BE2C (cell line): ENCODE measurements around the gene CHCHD6.

ENCODE experiments used
- DNase-seq: peaks from one replicate; pipeline ENCODE4 v3.0.0-alpha.2; 2020
- H3K27me3 ChIP-seq: fragments of 250-450 bp; sonication (Bioruptor Pico); 2 replicates; pipeline ENCODE4 v1.5.1; 2020; ENCODE audit warnings: mild to moderate bottlenecking
- H3K36me3 ChIP-seq: fragments of 250-450 bp; sonication (Bioruptor Pico); 2 replicates; pipeline ENCODE4 v1.5.1; 2020; ENCODE audit warnings: mild to moderate bottlenecking
- H3K4me1 ChIP-seq: fragments of 250-450 bp; sonication (Bioruptor Pico); 2 replicates; pipeline ENCODE4 v1.5.1; 2020
- H3K4me3 ChIP-seq: 2 replicates; pipeline ENCODE4 v1.5.1; 2011; ENCODE audit warnings: low read depth, low read length
- H3K9me3 ChIP-seq: fragments of 250-450 bp; sonication (Bioruptor Pico); 2 replicates; pipeline ENCODE4 v1.5.1; 2020
- TF ChIP-seq, protein P1 (sequence below): IDR thresholded peaks from 2 replicates; pipeline ENCODE4 v1.5.1; 2012; ENCODE audit warnings: mild to moderate bottlenecking, low read depth, low read length

The CHCHD6 gene

DNA sequence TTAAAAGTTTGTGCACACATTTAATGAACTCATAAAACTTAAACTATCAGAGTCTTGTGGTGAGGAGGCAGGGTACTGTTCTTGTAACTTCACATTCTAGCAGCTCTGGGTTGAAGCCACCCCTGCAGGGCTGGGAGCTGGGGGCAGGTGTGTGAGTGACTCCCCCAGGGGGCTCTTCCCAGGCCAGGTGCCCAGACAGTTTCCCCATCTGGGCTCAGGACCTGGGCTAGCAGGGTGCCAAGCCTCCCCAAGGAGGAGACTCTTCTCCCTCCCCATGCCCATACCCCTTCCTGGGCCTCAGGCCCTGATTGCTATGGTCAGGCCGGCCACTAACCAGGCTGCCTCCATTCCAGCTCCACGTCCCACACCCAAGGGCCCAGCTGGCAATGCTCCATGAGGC is 22.0 kb upstream of the CHCHD6 start:
- Histone ChIP-seq H3K27me3 (no peaks in the 10 kb centered on the region), H3K36me3 (no peaks in the 10 kb centered on the region), H3K4me3 (no peak overlapping the region), H3K4me1 (peaks cover 46% of the 10 kb centered on the region), H3K9me3 (no peaks in the 10 kb centered on the region)
- TF ChIP-seq, protein P1, sequence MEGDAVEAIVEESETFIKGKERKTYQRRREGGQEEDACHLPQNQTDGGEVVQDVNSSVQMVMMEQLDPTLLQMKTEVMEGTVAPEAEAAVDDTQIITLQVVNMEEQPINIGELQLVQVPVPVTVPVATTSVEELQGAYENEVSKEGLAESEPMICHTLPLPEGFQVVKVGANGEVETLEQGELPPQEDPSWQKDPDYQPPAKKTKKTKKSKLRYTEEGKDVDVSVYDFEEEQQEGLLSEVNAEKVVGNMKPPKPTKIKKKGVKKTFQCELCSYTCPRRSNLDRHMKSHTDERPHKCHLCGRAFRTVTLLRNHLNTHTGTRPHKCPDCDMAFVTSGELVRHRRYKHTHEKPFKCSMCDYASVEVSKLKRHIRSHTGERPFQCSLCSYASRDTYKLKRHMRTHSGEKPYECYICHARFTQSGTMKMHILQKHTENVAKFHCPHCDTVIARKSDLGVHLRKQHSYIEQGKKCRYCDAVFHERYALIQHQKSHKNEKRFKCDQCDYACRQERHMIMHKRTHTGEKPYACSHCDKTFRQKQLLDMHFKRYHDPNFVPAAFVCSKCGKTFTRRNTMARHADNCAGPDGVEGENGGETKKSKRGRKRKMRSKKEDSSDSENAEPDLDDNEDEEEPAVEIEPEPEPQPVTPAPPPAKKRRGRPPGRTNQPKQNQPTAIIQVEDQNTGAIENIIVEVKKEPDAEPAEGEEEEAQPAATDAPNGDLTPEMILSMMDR = no peak
- DNase-seq = no peak

DNA sequence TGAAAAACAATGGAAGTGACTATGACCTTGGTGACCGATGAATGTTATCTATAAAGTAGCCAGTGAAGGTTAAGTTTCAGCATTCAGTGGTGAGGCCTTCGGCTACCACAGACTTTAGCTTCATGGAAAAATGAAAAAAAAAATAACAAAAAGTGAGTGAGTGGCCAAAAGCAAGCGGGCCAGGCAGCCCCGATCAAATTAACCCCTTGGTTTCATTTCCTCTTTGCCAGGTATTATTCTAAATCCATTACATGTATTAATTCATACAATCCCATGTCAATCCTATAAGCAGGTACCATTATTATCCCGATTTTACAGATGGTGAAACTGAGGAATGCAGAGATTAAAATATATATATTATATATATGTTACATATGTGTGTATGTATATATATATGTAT is 21.0 kb upstream of the CHCHD6 start:
- DNase-seq = no peak
- Histone ChIP-seq H3K9me3 (no peaks in the 10 kb centered on the region), H3K36me3 (no peaks in the 10 kb centered on the region), H3K4me1 (peaks cover 46% of the 10 kb centered on the region), H3K27me3 (no peaks in the 10 kb centered on the region), H3K4me3 (no peak overlapping the region)
- TF ChIP-seq, protein P1 = no peak

DNA sequence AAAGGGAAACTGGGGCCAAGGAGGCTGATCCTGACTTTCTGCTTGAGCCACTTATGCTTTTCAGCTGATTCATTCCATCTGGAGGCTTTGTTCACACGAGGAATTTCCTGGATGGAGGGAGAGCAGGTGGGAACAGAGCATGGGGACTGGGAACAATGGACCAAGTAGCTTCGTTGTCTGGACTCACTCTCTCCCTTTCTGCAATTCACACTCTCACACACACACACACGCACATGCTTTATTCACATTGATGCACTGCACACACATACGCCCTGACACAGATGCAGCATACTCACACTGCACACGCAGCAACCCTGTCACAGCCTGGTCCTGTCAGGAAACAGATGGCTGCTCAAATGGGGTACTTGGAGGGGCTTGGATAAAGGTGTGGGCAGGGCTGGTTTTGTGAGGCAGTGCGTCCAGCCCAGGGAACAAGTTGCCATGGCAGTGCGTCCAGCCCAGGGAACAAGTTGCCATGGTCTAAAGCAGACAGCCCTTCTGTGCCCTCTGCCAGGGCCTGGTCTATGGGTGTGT is 19.8 kb upstream of the CHCHD6 start:
- DNase-seq = no peak
- TF ChIP-seq, protein P1 = no peak
- Histone ChIP-seq H3K36me3 (no peaks in the 10 kb centered on the region), H3K27me3 (no peaks in the 10 kb centered on the region), H3K9me3 (no peaks in the 10 kb centered on the region), H3K4me3 (no peak overlapping the region), H3K4me1 (peaks cover 37% of the 10 kb centered on the region)

DNA sequence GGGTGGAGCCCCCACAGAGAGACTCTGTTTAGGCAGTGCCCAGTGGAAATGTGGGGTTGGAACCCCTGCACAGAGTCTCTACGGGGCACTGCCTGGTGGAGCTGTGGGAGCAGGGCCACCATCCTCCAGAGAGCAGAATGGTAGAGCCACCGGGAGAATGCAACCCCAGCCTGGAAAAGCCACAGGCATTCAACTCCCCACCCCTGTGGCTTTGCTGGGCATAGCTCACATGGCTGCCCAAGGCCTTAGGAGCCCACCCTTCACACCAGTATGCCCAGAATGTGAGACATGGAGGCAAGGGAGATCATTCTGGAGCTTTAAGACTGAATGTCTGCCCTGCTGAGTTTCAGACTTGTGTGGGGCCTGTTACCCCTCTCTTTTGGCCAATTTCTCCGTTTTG is 19.0 kb upstream of the CHCHD6 start:
- Histone ChIP-seq H3K36me3 (no peaks in the 10 kb centered on the region), H3K4me1 (peaks cover 30% of the 10 kb centered on the region), H3K4me3 (no peak overlapping the region), H3K27me3 (no peaks in the 10 kb centered on the region), H3K9me3 (no peaks in the 10 kb centered on the region)
- DNase-seq = no peak
- TF ChIP-seq, protein P1 = no peak

DNA sequence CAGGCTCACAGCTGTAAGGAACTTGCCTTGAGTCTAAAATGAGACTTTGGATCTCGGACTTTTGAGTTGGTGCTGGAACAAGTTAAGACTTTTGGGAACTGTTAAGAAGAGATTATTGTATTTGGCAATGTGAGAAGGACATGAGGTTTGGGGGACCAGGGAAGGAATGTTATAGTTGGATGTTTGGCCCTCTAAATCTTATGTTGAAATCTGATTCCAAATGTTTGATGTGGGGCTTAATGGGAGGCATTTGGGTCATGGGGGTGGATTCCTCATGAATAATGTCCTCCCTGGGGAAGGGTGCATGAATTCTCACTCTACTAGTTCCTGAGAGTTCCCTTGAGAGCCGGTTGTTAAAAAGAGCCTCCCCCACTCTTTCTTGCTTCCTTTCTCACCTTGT is 18.5 kb upstream of the CHCHD6 start:
- Histone ChIP-seq H3K36me3 (no peaks in the 10 kb centered on the region), H3K4me3 (no peak overlapping the region), H3K9me3 (no peaks in the 10 kb centered on the region), H3K4me1 (peaks cover 28% of the 10 kb centered on the region), H3K27me3 (no peaks in the 10 kb centered on the region)
- DNase-seq = no peak
- TF ChIP-seq, protein P1 = no peak

DNA sequence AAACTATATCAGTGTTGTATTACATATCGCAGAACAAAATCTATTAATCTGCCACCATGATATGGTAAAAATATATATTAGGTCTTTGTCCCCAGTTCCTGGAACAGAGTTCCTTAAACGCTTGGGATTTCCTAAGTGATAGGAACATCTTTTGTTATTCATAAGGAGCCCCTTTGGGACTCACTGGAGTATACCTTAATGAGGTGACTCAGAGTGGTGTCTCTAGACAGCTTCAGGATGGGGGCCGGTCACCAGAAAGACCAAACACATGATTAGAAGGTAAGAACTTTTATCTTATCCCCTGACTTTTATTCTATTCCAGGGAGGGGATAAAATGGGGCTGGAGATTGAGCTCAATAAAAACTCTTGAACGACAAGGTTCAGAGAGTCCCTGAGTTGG is 12.3 kb upstream of the CHCHD6 start:
- no peaks in the 10 kb centered on the region for H3K4me1 ChIP-seq
- H3K9me3 ChIP-seq = no peaks in the 10 kb centered on the region
- no peak overlapping the region for H3K4me3 ChIP-seq
- DNase-seq = no peak
- H3K36me3 ChIP-seq = no peaks in the 10 kb centered on the region
- H3K27me3 ChIP-seq = no peaks in the 10 kb centered on the region
- TF ChIP-seq, protein P1 = no peak
